ENCODE data around the gene CPNE5.

CPNE5 gene

GRCh38 chr6:36833182-36833789, 6.0 kb downstream of the CPNE5 start:
- DNase-seq, result no peak

- DNase-seq, result no peak
These were observed 6.9 kb downstream of the CPNE5 start for GRCh38 chr6:36832313-36832712.

DNA sequence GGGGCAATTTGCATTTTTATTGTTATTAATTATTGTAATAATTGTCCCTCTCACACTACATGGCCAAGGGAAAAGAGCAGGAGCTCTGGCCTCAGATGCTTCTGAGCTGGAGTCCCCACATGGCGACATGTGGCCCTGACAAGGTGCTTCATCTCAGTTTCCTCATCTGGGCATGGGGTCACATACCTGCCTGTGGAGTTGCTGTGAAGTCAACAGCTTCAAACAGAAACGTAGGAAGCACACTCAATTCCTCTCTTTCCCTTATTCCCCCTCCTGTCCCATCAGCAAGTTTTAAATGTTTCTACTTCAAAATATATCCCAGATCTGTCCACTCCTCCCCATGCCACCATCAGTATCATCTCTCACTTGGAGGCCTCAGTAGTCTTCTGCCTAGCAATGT, 8.7 kb downstream of the CPNE5 start:
- no peak for DNase-seq

- no peak for DNase-seq
These were observed 9.2 kb downstream of the CPNE5 start for GRCh38 chr6:36829919-36830544.

DNA sequence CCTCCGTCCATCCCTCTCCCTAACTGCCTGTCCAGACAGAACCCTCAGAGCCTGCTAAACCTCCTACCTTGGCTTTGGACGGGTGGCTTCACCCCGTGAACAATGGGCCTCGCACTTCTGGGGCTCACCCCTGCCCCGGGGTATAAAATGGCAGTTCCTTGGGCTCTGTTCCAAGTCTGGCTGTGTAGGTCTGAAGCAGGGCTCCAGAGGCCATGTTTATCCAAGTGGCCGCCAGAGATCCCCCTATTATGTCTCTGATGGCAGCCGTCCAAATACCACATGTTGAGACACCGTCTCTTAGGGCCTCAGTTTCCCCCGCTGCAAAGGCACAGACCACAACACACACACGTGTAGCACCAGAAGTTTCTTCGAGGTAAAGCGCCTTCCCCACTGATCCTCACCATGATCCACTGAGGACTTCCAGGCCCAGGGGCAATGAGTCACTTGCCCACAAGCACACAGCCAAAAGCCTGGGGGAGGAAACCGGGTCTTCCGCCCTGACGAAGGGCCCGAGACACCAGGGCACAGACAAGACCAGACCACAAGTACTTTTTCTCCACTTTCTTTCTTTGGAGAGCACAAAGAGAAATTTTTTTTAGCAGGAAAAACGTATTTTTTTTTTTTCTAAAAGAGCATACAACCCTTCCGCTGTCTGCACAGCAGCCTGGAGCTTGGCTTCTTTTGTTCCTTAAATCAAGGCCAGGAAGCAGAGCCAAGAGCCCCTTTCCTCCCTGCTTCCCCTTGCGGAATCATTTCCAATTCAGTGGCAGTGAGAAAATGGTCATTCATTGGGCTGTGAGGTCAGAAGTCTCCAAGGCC, 11.8 kb downstream of the CPNE5 start:
- peak; percentile 67 for DNase-seq

DNA sequence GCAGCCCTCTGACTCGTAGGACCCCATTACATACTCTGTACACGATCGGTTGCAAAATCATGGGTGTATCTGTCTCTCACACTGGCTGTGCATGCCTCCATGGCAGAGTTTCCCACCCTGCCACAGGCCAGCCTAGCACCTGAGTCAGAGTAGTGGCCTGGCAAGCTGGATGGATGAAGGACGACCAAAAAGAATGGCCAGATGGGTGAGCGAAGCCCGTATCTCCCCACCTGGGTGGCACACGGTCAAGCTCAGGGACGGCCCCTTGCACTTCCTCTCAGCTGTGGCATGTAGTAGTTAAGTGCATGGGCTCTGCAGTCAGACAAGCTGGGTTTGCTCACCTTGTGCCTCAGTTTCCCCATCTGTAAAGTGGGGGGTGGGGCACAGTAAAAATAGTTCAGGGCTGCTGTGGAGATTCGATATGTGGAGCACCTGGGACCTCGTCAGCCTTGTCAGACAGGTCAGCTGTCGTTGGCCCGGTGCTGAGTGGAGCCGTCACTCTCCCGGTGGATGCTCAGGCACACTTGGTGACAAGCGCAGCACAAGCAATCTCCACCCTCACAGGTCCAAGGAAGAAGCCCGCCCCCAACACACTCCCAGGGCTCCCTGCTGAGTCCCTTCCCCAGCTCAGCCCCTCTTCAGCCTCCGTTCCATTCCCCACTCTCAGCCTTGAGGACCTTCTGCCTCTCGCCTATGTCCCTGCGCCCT, 12.6 kb downstream of the CPNE5 start:
- DNase-seq, result no peak

- DNase-seq, result no peak
These were observed 13.2 kb downstream of the CPNE5 start for GRCh38 chr6:36825994-36826393.

GRCh38 chr6:36825452-36825851, 13.8 kb downstream of the CPNE5 start:
- DNase-seq, result no peak

- no peak for DNase-seq
These were observed 15.0 kb downstream of the CPNE5 start for GRCh38 chr6:36824253-36824652.

- no peak for DNase-seq
These were observed 15.7 kb downstream of the CPNE5 start for GRCh38 chr6:36823421-36824096.

DNA sequence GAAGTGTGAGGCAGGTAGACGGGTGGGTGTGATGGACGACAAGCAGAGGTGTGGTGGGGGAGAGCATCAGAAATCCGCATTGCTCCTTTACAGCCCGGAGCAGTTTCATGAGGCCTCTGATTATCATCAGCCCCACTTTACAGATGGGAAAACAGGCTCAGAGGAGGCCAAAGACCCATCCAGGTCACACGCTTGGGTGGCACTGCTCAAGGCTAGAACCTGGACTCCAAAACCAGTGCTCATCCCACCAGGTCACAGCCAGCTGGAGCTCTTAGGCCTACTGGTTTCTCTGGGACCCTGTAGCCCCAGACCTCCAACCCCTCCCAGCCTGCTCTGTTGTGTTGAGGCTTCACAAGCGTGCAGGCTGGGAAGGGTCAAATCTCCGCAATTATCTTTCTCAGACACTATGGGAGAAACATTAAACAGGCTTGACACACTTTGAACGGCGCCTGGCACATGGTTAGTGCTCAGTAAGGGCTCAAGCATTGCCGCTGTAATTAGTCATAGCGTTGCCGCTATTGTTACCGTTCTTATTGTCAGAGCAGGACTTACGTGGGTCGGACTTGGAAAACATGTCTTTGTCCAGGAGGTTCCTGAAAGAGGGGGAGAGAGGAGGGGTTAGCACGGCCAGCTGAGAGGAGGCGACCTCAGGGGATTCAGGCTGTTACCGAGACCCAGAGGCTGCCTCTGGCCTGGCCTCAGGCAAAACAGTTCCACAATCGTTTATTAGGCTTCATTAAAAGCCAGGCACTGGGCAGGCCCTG, 16.6 kb downstream of the CPNE5 start:
- DNase-seq, result no peak

- no peak for DNase-seq
These were observed 17.5 kb downstream of the CPNE5 start for GRCh38 chr6:36821581-36822335.

- peak; percentile 55 for DNase-seq
These were observed 18.3 kb downstream of the CPNE5 start for GRCh38 chr6:36820700-36821580.

GRCh38 chr6:36818756-36819155, 20.5 kb downstream of the CPNE5 start:
- DNase-seq, result no peak

DNA sequence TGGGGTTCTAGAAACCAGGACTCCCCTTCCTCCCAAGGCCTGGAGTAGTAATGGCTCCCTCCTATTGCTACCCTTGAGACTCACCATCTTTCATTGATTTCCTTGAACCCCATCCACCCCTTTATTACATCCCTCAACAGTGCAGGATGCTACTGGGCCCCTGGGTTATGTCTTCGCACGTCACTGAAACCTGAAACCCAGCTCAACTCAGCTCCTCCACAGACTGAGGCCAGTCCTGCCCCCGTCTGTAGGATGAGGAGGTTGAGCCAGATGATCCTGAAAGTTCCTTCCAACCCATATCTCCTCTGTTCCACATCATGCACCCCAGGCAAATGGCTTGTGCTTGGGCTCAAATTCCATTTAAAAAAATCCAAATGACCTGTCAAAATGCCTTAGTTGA, 21.4 kb downstream of the CPNE5 start:
- no peak for DNase-seq

DNA sequence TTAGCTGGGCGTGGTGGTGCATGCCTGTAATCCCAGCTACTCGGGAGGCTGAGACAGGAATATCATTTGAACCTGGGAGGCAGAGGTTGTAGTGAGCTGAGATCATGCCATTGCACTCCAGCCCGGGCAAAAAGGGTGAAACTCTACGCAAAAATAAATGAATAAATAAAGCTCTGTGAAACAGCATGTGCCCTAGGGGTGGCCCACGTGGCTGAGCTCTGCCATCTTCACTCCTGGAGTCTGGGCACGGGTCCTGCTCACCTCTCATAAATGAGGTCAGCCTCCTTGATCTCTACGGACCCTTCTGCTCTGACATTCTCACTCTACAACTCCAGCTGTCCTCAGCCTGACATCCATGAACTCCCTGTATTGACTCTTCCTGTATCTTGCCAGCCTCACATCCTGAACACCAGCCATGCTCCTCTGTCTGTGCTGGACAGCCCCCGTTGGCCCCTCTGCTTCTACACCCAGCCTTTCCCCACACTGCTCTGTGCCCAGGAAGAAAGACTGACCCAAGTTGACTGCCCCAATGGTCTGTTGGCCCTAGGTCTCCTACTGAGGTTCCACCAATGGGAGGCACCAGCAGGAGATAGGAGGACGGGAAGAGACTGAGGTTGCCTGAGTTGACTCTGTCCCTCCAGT, 21.9 kb downstream of the CPNE5 start:
- no peak for DNase-seq

- no peak for DNase-seq
These were observed 23.1 kb downstream of the CPNE5 start for GRCh38 chr6:36815962-36816735.

- DNase-seq, result no peak
These were observed 25.0 kb downstream of the CPNE5 start for GRCh38 chr6:36814249-36814648.

DNA sequence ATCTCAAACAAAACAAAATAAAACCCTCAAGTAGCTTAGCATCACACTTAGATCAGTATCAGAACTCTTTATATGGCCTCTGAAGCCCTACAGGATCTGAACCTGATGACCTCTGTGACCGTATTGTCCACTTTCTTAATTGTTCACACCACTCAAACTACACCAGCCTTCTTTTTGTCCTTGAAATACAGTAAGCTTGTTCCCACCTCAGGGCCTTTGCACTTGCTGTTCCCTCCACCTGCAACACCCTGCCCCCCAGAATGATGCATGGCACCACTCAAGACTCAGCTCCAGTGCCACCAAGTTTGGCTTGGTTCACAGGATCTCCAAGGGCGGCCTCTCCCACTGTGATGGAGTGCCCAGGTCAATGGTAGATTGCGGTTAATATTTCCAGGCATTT, 25.7 kb downstream of the CPNE5 start:
- no peak for DNase-seq

All from inflammatory macrophage treated with lipopolysaccharide for 4 hours (primary cell).